HFFc6 (cell line): ENCODE results near the gene FBXW11. TPM values are rescaled to one million over a fixed set of nuclear protein-coding genes. Genes with fewer than 3 reads are reported as not detected.

ENCODE experiments used
- DNase-seq: peaks from one replicate; pipeline ENCODE4 v3.0.0-alpha.2; 2018
- H3K27ac Mint-ChIP-seq: 2 replicates; pipeline ENCODE4 v1.8.0; 2020; ENCODE audit warnings: mild to moderate bottlenecking, mixed read lengths
- H3K27me3 Mint-ChIP-seq: 2 replicates; pipeline ENCODE4 v1.8.0; 2021; ENCODE audit warnings: mild to moderate bottlenecking, moderate library complexity, mixed read lengths; ENCODE audit not compliant: insufficient read depth
- H3K36me3 Mint-ChIP-seq: 2 replicates; pipeline ENCODE4 v1.8.0; 2021; ENCODE audit warnings: low read depth, mixed read lengths
- H3K4me1 Mint-ChIP-seq: 2 replicates; pipeline ENCODE4 v1.8.0; 2020; ENCODE audit warnings: low read depth, mixed read lengths
- H3K4me3 Mint-ChIP-seq: 2 replicates; pipeline ENCODE4 v1.8.0; 2020; ENCODE audit warnings: mild to moderate bottlenecking, moderate library complexity, mixed read lengths
- H3K9me3 Mint-ChIP-seq: 2 replicates; pipeline ENCODE4 v1.8.0; 2020; ENCODE audit warnings: mild to moderate bottlenecking, mixed read lengths
- CTCF ChIP-seq: fragments of 200-600 bp; sonication (generic); IDR thresholded peaks from 2 replicates; pipeline ENCODE4 v1.5.0; 2021; ENCODE audit warnings: antibody characterized with exemption, mild to moderate bottlenecking
- total RNA-seq, 6 experiments: library from RNA; stranded (reverse); fragmentation: NEBNext Ultra II Directional; extraction: Animal tissue kit (Norgen Biotek cat#: 25700); gene quantifications; 2 replicates in 1 of 6; 3 replicates in 5 of 6; pipeline ENCODE4 v1.2.3, GENCODE V29; 2021

FBXW11 gene
- total RNA-seq, 6 experiments from 2014 or later, result 54.5 to 60.5 (median 58.5) TPM

DNA sequence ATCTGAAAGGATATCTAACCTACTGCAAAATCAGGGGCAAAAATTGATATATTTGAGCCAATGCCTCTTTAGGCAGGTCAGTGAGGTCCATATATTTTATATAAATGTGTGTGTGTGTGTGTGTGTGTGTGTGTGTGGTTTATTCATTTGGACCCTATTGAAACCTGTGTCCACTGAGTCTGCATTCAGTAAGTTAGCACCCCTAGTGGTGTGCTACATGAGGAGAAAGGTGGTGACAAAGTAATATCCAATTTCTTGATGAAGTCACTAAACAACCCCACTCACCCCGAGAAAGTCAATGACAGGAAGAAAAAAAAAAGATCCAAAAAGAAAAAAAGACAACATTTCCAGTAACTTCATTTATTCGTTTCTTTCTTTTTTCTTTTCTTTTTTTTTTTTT is 4.1 kb downstream of the FBXW11 start:
- H3K27ac Mint-ChIP-seq, result no peak overlapping the region
- peak; percentile 22 for DNase-seq
- TF ChIP-seq CTCF, result peak; percentile 63
- peaks cover 8% of the 10 kb centered on the region for H3K27me3 Mint-ChIP-seq
- peaks cover 67% of the 10 kb centered on the region for H3K4me1 Mint-ChIP-seq
- H3K4me3 Mint-ChIP-seq, result no peak overlapping the region
- H3K9me3 Mint-ChIP-seq, result no peaks in the 10 kb centered on the region
- 0 out of 2 replicates have a peak, but pooled peaks cover 8% of the 10 kb centered on the region for H3K36me3 Mint-ChIP-seq

DNA sequence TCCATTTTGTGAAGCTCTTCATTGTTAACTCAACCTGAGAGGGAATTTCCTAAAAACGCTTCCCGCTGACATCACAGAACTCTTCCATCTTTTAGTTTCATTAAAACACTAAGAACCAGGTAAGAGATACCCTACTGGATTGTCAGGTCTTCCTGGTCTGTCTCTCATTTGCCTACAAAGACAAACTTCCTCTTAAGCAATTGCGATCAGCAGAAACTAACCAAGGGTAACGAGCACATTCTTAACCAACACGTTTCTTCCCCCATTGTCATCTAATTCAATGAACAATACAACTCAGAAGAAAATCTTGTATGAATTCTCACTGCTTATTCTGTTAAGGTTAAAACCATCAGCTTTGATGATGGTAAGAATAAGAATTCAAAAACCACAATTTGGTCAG is 6.6 kb downstream of the FBXW11 start:
- Mint-ChIP-seq H3K4me3 (no peak overlapping the region), H3K36me3 (peaks cover 12% of the 10 kb centered on the region; the same call in 1 of the 2 replicates), H3K27ac (no peak overlapping the region), H3K4me1 (peaks cover 71% of the 10 kb centered on the region), H3K9me3 (no peaks in the 10 kb centered on the region), H3K27me3 (no peaks in the 10 kb centered on the region)
- TF ChIP-seq CTCF, result no peak
- no peak for DNase-seq

- Mint-ChIP-seq H3K4me1 (peaks cover 63% of the 10 kb centered on the region), H3K27ac (no peak overlapping the region), H3K36me3 (peaks cover 12% of the 10 kb centered on the region; the same call in 1 of the 2 replicates), H3K4me3 (no peak overlapping the region), H3K27me3 (no peaks in the 10 kb centered on the region), H3K9me3 (no peaks in the 10 kb centered on the region)
- no peak for TF ChIP-seq CTCF
- DNase-seq, result no peak
Observed at GRCh38 chr5:171999100-171999499, 7.3 kb downstream of the FBXW11 start.

DNA sequence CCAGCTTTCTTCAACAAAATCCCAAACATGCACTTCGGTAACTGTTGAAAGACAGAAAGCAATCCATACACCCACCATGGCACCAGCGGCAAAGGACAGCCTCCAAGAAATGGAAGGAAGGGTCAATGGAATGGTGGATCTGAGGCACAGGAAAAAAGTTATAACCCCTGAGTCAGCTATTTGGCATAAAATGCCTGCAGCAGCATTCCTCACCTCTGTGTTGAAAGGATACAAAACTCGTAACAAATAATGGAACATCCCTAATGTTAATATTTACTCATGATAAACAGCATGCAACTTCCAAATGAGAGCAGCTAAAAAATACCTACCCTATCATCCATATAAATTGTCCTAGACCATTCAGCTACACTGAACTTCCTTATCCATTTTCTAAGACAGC is 9.4 kb downstream of the FBXW11 start:
- no peak for TF ChIP-seq CTCF
- no peak overlapping the region for H3K4me3 Mint-ChIP-seq
- H3K27me3 Mint-ChIP-seq, result no peaks in the 10 kb centered on the region
- H3K9me3 Mint-ChIP-seq, result no peaks in the 10 kb centered on the region
- peaks cover 17% of the 10 kb centered on the region for H3K36me3 Mint-ChIP-seq
- H3K27ac Mint-ChIP-seq, result no peak overlapping the region
- DNase-seq, result no peak
- H3K4me1 Mint-ChIP-seq, result peaks cover 52% of the 10 kb centered on the region

DNA sequence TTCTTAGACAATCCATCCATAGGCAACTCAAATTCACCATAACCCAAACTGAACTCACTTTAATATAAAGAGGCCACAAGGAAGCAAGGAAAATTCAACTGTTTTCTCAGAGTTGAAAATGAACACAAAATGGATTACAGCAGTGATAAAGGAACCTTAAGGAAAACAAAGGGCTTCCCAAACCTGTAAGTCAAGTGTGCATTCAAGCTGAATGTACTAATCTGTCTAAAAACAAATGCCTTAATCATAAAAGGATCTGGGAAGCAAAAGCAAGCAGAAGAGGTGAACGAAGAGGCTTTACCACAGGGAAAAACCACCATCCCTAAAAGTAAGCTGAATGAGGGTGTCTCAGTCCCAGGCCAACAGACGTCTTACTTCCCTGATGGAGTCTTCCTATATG is 13.6 kb downstream of the FBXW11 start:
- DNase-seq, result no peak
- H3K27me3 Mint-ChIP-seq, result no peaks in the 10 kb centered on the region
- no peak overlapping the region for H3K4me3 Mint-ChIP-seq
- peaks cover 56% of the 10 kb centered on the region for H3K4me1 Mint-ChIP-seq
- no peak for TF ChIP-seq CTCF
- peaks cover 39% of the 10 kb centered on the region for H3K36me3 Mint-ChIP-seq
- 0 out of 2 replicates have a peak overlapping the region, but pooled peaks have one; percentile 4 for H3K27ac Mint-ChIP-seq
- no peaks in the 10 kb centered on the region for H3K9me3 Mint-ChIP-seq

DNA sequence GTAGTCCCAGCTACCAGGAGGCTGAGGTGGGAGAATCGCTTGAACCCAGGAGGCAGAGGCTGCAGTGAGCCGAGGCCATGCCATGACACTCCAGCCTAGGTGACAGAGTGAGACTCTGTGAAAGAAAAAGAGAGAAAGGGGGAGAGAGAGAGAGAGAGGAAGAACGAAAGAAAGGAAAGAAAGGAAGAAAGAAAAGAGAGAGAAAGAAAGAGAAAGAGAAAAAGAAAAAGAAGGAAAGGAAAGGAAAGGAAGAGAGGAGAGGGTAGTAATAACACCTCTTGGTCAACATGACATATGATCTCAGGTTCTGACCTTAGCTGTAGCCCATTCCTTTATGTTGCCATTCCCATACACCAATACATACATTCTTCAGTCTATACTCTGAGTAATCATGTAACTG is 14.1 kb downstream of the FBXW11 start:
- no peaks in the 10 kb centered on the region for H3K27me3 Mint-ChIP-seq

More for the DNA sequence above, 14.1 kb downstream of the FBXW11 start:
- Mint-ChIP-seq H3K4me1 (peaks cover 53% of the 10 kb centered on the region), H3K4me3 (no peak overlapping the region), H3K27ac (no peak overlapping the region), H3K36me3 (peaks cover 42% of the 10 kb centered on the region), H3K9me3 (no peaks in the 10 kb centered on the region)
- TF ChIP-seq CTCF, result no peak
- no peak for DNase-seq
